B cell (primary cell): Measurements from ENCODE around the gene TEX52. TPM values are rescaled to one million over a fixed set of nuclear protein-coding genes. Genes with fewer than 3 reads are reported as not detected.

Experiments used
- ATAC-seq: fragments of 200-7000 bp; cut with Tn5 transposase; one replicate; pipeline ENCODE4 v1.10.0; 2021; ENCODE audit warnings: low read depth, mild to moderate bottlenecking, moderate number of reproducible peaks, moderate library complexity
- CTCF ChIA-PET: fragments of 350-600 bp; sonication (Branson Sonifier 250); formaldehyde crosslinking; loops from one replicate; lab custom pipeline; 2021; ENCODE audit warnings: antibody characterized with exemption, inconsistent platforms; lab: Charles Lee
- POLR2A ChIA-PET: fragments of 350-600 bp; sonication (Branson Sonifier 250); formaldehyde crosslinking; loops from one replicate; lab custom pipeline; 2021; ENCODE audit warnings: antibody characterized with exemption; lab: Charles Lee
- DNase-seq: peaks from one replicate; pipeline ENCODE4 v3.0.0; 2013
- H2AFZ ChIP-seq: 2 replicates; pipeline ENCODE4 v1.6.1; 2012; ENCODE audit warnings: mild to moderate bottlenecking, low read depth, low read length; ENCODE audit not compliant: insufficient read depth, poor library complexity, severe bottlenecking
- H3K27ac ChIP-seq, 2 donors: 1 replicate in 1 of 2; 2 replicates in 1 of 2; pipeline ENCODE4 v1.5.1; 2012 to 2013; ENCODE audit warnings: low read length in 2 of 2, mild to moderate bottlenecking in 2 of 2, moderate library complexity in 1 of 2
- H3K27me3 ChIP-seq, 4 experiments: fragments of 200-600 bp in 1 of 4; sonication (generic) in 1 of 4; replicated peaks in 1 of 4; 1 replicate in 2 of 4; 2 replicates in 2 of 4; pipeline versions ENCODE4 v1.6.1 to v1.7.0; 2013 to 2016; ENCODE audit warnings: low read length in 3 of 4, mild to moderate bottlenecking in 2 of 4, mixed read lengths in 1 of 4, moderate library complexity in 1 of 4; ENCODE audit not compliant: insufficient read depth in 4 of 4, control insufficient read depth in 3 of 4; ENCODE audit errors: control extremely low read depth in 1 of 4
- H3K36me3 ChIP-seq, 2 experiments: replicated peaks in 1 of 2; 1 replicate in 1 of 2; 2 replicates in 1 of 2; pipeline versions ENCODE4 v1.6.1 to v1.7.1; 2013; ENCODE audit warnings: low read length in 1 of 2; ENCODE audit not compliant: insufficient read depth in 2 of 2, control insufficient read depth in 1 of 2; ENCODE audit errors: control extremely low read depth in 1 of 2, extremely low read depth in 1 of 2
- H3K4me1 ChIP-seq, 2 donors: fragments of 200-600 bp in 1 of 2; sonication (generic) in 1 of 2; 1 replicate in 1 of 2; 2 replicates in 1 of 2; pipeline versions ENCODE4 v1.5.1 to v1.6.1; 2013 to 2017; ENCODE audit warnings: low read length in 2 of 2; ENCODE audit not compliant: control insufficient read depth in 2 of 2, insufficient read depth in 2 of 2
- H3K4me2 ChIP-seq: replicated peaks from 2 replicates; pipeline ENCODE3; 2012; ENCODE audit warnings: mild to moderate bottlenecking, low read depth, low read length; ENCODE audit not compliant: poor library complexity, severe bottlenecking
- H3K4me3 ChIP-seq, 5 experiments: fragments of 200-600 bp in 1 of 5; sonication (generic) in 1 of 5; 1 replicate in 3 of 5; 2 replicates in 2 of 5; pipeline versions ENCODE4 v1.5.1 to v1.7.0; 2011 to 2016; ENCODE audit warnings: low read length in 4 of 5, mild to moderate bottlenecking in 4 of 5, low read depth in 2 of 5, control low read depth in 1 of 5, moderate library complexity in 1 of 5; ENCODE audit not compliant: insufficient read depth in 1 of 5; ENCODE audit errors: control extremely low read depth in 1 of 5, extremely low read depth in 1 of 5
- H3K79me2 ChIP-seq: fragments of 200-600 bp; sonication (generic); one replicate; pipeline ENCODE4 v1.6.0; 2016; ENCODE audit warnings: low read length; ENCODE audit not compliant: control insufficient read depth, insufficient read depth
- H3K9ac ChIP-seq: fragments of 200-600 bp; sonication (generic); 2 replicates; pipeline ENCODE4 v1.6.1; 2017; ENCODE audit warnings: mild to moderate bottlenecking, low read length, moderate library complexity
- H3K9me3 ChIP-seq, 3 donors: one replicate each; pipeline versions ENCODE4 v1.6.1 to v1.7.1; 2013; ENCODE audit warnings: low read length in 2 of 3; ENCODE audit not compliant: control insufficient read depth in 2 of 3, insufficient read depth in 1 of 3; ENCODE audit errors: control extremely low read depth in 1 of 3
- H4K20me1 ChIP-seq: 2 replicates; pipeline ENCODE4 v1.6.0; 2012; ENCODE audit warnings: mild to moderate bottlenecking, low read length; ENCODE audit not compliant: insufficient read depth, control insufficient read depth, poor library complexity, severe bottlenecking
- H3K27ac Mint-ChIP-seq: one replicate; pipeline ENCODE4 v1.8.0; 2021; ENCODE audit warnings: mixed read lengths
- H3K27me3 Mint-ChIP-seq: one replicate; pipeline ENCODE4 v1.8.0; 2021; ENCODE audit warnings: mixed read lengths
- H3K4me1 Mint-ChIP-seq: one replicate; pipeline ENCODE4 v1.8.0; 2021; ENCODE audit warnings: mixed read lengths
- H3K4me3 Mint-ChIP-seq: one replicate; pipeline ENCODE4 v1.8.0; 2021; ENCODE audit warnings: mixed read lengths
- H3K9me3 Mint-ChIP-seq: one replicate; pipeline ENCODE4 v1.8.0; 2022; ENCODE audit warnings: mixed read lengths; ENCODE audit not compliant: insufficient read depth
- EZH2 ChIP-seq: IDR thresholded peaks from 2 replicates; pipeline ENCODE4 v1.6.1; 2012; ENCODE audit warnings: borderline replicate concordance, low read depth, mild to moderate bottlenecking, moderate library complexity, low read length; ENCODE audit not compliant: insufficient read depth, poor library complexity, severe bottlenecking
- WGBS: methylation state at CpG from one replicate; pipeline ENCODE4 v1.1.5; 2013; ENCODE audit warnings: missing lambda C conversion rate; ENCODE audit not compliant: insufficient coverage; 5-methylcytosine and 5-hydroxymethylcytosine counted together
- intact Hi-C: fragments of 100-400 bp; cut with micrococcal nuclease; formaldehyde crosslinking; loops from one replicate; pipeline ENCODE4 v1.10.0; 2022
- polyA plus RNA-seq: library from polyadenylated mRNA; depleted of rRNA; stranded (reverse); fragments of >200 nt; gene quantifications from 2 replicates; pipeline ENCODE4 v1.2.3, GENCODE V29; 2012
- total RNA-seq, 2 donors: library from RNA; stranded (reverse); fragments of 120-200 nt in 1 of 2; gene quantifications; 1 replicate in 1 of 2; 2 replicates in 1 of 2; pipeline versions ENCODE4 v1.2.3 to v1.2.4, GENCODE V29; 2013 to 2022
- TF ChIP-seq, protein P1 (sequence below): fragments of 200-600 bp; IDR thresholded peaks from one replicate; pipeline ENCODE4 v1.8.0; 2022; ENCODE audit warnings: antibody characterized with exemption, mild to moderate bottlenecking

TEX52 gene
- total and polyA plus RNA-seq, 2 donors (not counting 1 experiment from before 2014, with no cell fraction given): not detected

DNA sequence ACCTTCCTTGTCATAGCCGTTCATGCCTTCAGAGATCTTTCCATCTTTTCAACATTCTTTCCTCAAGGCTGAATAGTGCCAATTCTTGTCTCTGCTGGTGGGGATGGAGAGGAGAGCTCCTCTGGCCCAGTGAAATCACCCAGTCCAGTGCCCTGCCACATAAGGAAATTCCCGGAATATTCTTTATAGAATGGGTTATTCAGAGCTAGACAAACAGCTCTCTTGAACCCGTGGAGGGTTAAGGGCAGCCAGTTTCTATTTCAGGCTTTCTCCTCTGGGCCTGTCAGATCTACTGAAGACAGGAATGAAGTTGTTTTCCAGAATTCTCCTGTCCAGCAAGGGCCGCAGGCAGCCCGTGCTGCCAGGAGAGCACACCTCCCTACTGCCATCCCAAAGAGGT is 13.9 kb downstream of the TEX52 start:
- WGBS: 97% methylated on average over 4 of the region's 5 CpGs
- Mint-ChIP-seq H3K4me3 (no peak overlapping the region), H3K27me3 (no peaks in the 10 kb centered on the region)

DNA sequence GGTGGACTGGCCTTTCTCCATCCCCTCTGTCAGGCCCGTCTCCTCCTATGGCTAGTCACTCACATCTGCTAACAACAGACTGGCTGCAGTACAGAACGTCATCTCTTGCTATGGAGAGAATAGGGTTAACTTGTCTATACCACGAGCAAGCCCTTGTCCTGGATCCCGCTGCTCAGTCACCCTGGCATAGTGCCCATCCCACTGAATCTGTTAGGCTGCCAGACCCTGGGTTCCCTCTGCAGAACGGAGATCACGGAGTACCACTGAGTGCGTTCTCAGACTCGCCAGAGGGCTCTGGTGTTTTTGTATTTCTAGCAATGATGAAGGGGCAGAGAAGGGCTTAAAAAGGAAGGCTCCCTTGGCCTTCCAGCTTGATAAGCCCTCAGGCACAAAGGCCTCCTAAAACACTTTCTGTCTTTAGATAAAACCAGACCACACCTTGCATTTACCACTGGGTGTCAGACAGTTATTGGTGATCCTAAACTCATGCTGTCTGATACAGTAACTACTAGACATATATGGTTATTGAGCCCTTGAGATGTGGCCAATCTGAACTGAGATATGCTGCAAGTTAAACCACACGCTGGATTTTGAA is 15.7 kb downstream of the TEX52 start:
- no peaks in the 10 kb centered on the region for H4K20me1 ChIP-seq
- H3K27me3 Mint-ChIP-seq: no peaks in the 10 kb centered on the region
- no peaks in the 10 kb centered on the region for H3K79me2 ChIP-seq
- H3K4me3 Mint-ChIP-seq: no peak overlapping the region
- no peaks in the 10 kb centered on the region for H3K9me3 ChIP-seq
- 97% methylated on average over 3 of the region's 9 CpGs for WGBS
- ChIA-PET CTCF (no interaction called here), POLR2A (no interaction called here)
- H3K9ac ChIP-seq: no peak overlapping the region
- H3K4me1 Mint-ChIP-seq: no peaks in the 10 kb centered on the region
- H3K36me3 ChIP-seq: peaks cover 0 to 33% of the 10 kb centered on the region in 2 experiments
- H2AFZ ChIP-seq: no peak overlapping the region
- ATAC-seq (no peak), DNase-seq (no peak)
- H3K27ac ChIP-seq: no peak overlapping the region
- intact Hi-C loops: no loop called here
- TF ChIP-seq, protein P1, sequence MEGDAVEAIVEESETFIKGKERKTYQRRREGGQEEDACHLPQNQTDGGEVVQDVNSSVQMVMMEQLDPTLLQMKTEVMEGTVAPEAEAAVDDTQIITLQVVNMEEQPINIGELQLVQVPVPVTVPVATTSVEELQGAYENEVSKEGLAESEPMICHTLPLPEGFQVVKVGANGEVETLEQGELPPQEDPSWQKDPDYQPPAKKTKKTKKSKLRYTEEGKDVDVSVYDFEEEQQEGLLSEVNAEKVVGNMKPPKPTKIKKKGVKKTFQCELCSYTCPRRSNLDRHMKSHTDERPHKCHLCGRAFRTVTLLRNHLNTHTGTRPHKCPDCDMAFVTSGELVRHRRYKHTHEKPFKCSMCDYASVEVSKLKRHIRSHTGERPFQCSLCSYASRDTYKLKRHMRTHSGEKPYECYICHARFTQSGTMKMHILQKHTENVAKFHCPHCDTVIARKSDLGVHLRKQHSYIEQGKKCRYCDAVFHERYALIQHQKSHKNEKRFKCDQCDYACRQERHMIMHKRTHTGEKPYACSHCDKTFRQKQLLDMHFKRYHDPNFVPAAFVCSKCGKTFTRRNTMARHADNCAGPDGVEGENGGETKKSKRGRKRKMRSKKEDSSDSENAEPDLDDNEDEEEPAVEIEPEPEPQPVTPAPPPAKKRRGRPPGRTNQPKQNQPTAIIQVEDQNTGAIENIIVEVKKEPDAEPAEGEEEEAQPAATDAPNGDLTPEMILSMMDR: no peak
- TF ChIP-seq EZH2: no peak
- H3K27ac Mint-ChIP-seq: no peak overlapping the region
- no peak overlapping the region for H3K4me3 ChIP-seq
- H3K27me3 ChIP-seq: no peaks in the 10 kb centered on the region
- no peaks in the 10 kb centered on the region for H3K9me3 Mint-ChIP-seq
- H3K4me1 ChIP-seq: no peaks in the 10 kb centered on the region
- H3K4me2 ChIP-seq: no peak overlapping the region

More for the DNA sequence above, 13.9 kb downstream of the TEX52 start:
- ChIA-PET CTCF (interaction anchor here (1.2 kb wide), 1 partner anchor 962 kb away, joined by 3 read pairs; no protein-coding TSS in a partner anchor), POLR2A (no interaction called here)
- Mint-ChIP-seq H3K9me3 (no peaks in the 10 kb centered on the region), H3K4me1 (no peaks in the 10 kb centered on the region), H3K27ac (no peak overlapping the region)
- no peak for ATAC-seq
- Histone ChIP-seq H3K79me2 (no peaks in the 10 kb centered on the region), H3K9ac (no peak overlapping the region), H3K4me2 (no peak overlapping the region), H3K27ac (no peak overlapping the region), H4K20me1 (no peaks in the 10 kb centered on the region), H3K27me3 (no peaks in the 10 kb centered on the region), H3K36me3 (peaks cover 0 to 39% of the 10 kb centered on the region in 2 experiments), H3K4me1 (no peaks in the 10 kb centered on the region), H2AFZ (no peak overlapping the region), H3K4me3 (no peak overlapping the region), H3K9me3 (no peaks in the 10 kb centered on the region)
- TF ChIP-seq, protein P1: no peak
- no peak for TF ChIP-seq EZH2
- intact Hi-C loops: no loop called here
- DNase-seq: no peak
